Hematopoietic multipotent progenitor cell treated with erythropoietin and hydrocortisone succinate and interleukin-3 and kit ligand, for 8 days (in vitro differentiated cells): Measurements from ENCODE around the gene GRM1.
"Not testable (repeated sequence)": the region's sequence is repeated elsewhere in the genome, so short reads cannot be mapped to it uniquely, and the experiment has no call there.

ENCODE experiments used
- DNase-seq: peaks from one replicate; pipeline ENCODE4 v3.0.0-alpha.2; 2015

Gene GRM1

GRCh38 chr6:146194434-146194833, 165.6 kb downstream of the GRM1 start:
- DNase-seq, result no peak

GRCh38 chr6:146200176-146200575, 171.3 kb downstream of the GRM1 start:
- no peak for DNase-seq

- DNase-seq, result no peak
Measured at GRCh38 chr6:146202570-146202969, 173.7 kb downstream of the GRM1 start.

GRCh38 chr6:146209942-146210341, 181.1 kb downstream of the GRM1 start:
- DNase-seq, result no peak

GRCh38 chr6:146210406-146211083, 181.7 kb downstream of the GRM1 start:
- DNase-seq, result no peak

- no peak for DNase-seq
Measured at GRCh38 chr6:146211646-146212045, 182.8 kb downstream of the GRM1 start.

GRCh38 chr6:146212781-146213180, 183.9 kb downstream of the GRM1 start:
- no peak for DNase-seq

- DNase-seq, result no peak
Measured at GRCh38 chr6:146219101-146219500, 190.2 kb downstream of the GRM1 start.

GRCh38 chr6:146224449-146224848, 195.6 kb downstream of the GRM1 start:
- DNase-seq, result no peak

- DNase-seq, result no peak
Measured at GRCh38 chr6:146224988-146225387, 196.1 kb downstream of the GRM1 start.

- no peak for DNase-seq
Measured at GRCh38 chr6:146240322-146240721, 211.5 kb downstream of the GRM1 start.

- no peak for DNase-seq
Measured at GRCh38 chr6:146240807-146241206, 211.9 kb downstream of the GRM1 start.

GRCh38 chr6:146243646-146244045, 214.8 kb downstream of the GRM1 start:
- not testable (repeated sequence) for DNase-seq

- DNase-seq, result no peak
Measured at GRCh38 chr6:146244630-146245143, 215.8 kb downstream of the GRM1 start.

GRCh38 chr6:146246028-146246427, 217.2 kb downstream of the GRM1 start:
- DNase-seq, result no peak

- DNase-seq, result no peak
Measured at GRCh38 chr6:146253691-146254090, 224.8 kb downstream of the GRM1 start.

- DNase-seq, result no peak
Measured at GRCh38 chr6:146258206-146258605, 229.3 kb downstream of the GRM1 start.

- no peak for DNase-seq
Measured at GRCh38 chr6:146260886-146261285, 232.0 kb downstream of the GRM1 start.

- DNase-seq, result no peak
Measured at GRCh38 chr6:146265056-146265455, 236.2 kb downstream of the GRM1 start.

- DNase-seq, result no peak
Measured at GRCh38 chr6:146267447-146267846, 238.6 kb downstream of the GRM1 start.

- DNase-seq, result no peak
Measured at GRCh38 chr6:146267946-146268345, 239.1 kb downstream of the GRM1 start.

- no peak for DNase-seq
Measured at GRCh38 chr6:146269482-146269881, 240.6 kb downstream of the GRM1 start.

- not testable (repeated sequence) for DNase-seq
Measured at GRCh38 chr6:146271163-146271562, 242.3 kb downstream of the GRM1 start.

- no peak for DNase-seq
Measured at GRCh38 chr6:146273490-146273889, 244.6 kb downstream of the GRM1 start.

- DNase-seq, result no peak
Measured at GRCh38 chr6:146277142-146277541, 248.3 kb downstream of the GRM1 start.
